ENCODE measurements around the gene KANK3. TPM values are rescaled to one million over a fixed set of nuclear protein-coding genes. Genes with fewer than 3 reads are reported as not detected.

Gene KANK3
- polyA plus RNA-seq, 3 donors = 0.15 TPM; not detected in 2

DNA sequence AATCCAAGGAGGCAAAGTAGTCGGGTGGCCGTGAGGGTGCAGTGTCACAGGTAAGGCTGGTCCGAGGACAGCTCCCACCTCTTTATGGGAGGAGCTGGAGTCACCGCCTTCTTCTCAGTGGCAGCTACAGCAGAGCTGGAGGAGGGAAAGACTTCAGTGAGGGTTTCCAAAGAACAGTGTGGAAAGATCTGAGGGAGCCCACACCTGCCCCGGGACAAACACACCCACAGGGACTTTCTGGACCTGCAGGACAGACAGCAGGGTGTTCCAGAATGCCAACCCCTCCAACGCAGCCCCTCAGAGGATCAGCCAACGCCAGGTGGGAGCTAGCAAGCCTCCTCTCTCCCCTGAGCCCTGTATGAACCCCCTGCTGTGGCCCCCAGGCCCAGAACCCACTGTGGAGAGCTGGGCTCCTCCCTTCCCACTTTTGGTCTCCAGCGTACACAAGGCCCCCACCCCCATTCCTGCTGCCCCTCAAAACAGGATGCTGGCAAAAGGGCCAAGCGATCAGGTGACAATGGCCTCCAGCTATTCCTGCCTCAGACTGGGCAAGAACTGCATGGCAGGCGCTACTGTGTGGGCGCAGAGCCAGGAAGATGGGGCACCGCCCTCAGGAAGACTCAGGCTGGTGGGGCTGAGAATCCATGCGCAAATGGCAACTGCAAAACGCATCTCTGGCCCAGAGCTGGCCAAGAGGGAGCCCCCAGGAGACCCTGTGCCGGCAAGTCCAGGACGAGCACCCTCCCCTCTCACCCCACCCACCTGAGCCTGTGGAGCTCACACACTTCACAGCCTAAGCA lies 31.4 kb downstream of the KANK3 start:
- Histone ChIP-seq H3K27ac (ENCODE audit: low read depth in 1 of 2, low read length in 2 of 2) (no peak overlapping the region), H2AFZ (ENCODE audit: insufficient read depth, low read depth, low read length, poor library complexity, severe bottlenecking) (no peak overlapping the region), H3K36me3 (replicated peaks in 1 of 2; ENCODE audit: control insufficient read depth in 1 of 2, insufficient read depth in 2 of 2, low read length in 2 of 2) (peaks cover 46 to 72% of the 10 kb centered on the region in 2 donors), H3K79me2 (ENCODE audit: insufficient read depth, low read length) (no peaks in the 10 kb centered on the region), H3K9ac (ENCODE audit: insufficient read depth, low read length, poor library complexity, severe bottlenecking) (no peak overlapping the region), H3K9me3 (replicated peaks in 1 of 2; ENCODE audit: control insufficient read depth in 1 of 2, insufficient read depth in 1 of 2, low read length in 2 of 2) (no peaks in the 10 kb centered on the region), H4K20me1 (ENCODE audit: insufficient read depth, low read length) (no peaks in the 10 kb centered on the region), H3K27me3 (ENCODE audit: control insufficient read depth in 2 of 2, insufficient read depth in 2 of 2, low read length in 2 of 2) (peaks cover 0 to 9% of the 10 kb centered on the region in 2 donors), H3K4me1 (ENCODE audit: control insufficient read depth in 1 of 2, insufficient read depth in 2 of 2, low read length in 2 of 2) (peaks cover 12 to 13% of the 10 kb centered on the region in 2 donors), H3K4me3 (replicated peaks in 1 of 3; ENCODE audit: low read depth in 2 of 3, low read length in 3 of 3) (no peak overlapping the region), H3K4me2 (replicated peaks; ENCODE audit: extremely low read depth, low read length, poor library complexity, severe bottlenecking) (no peak overlapping the region)
- Mint-ChIP-seq H3K4me3 (no peak overlapping the region), H3K27me3 (ENCODE audit: low read depth in 3 of 3) (peaks cover 11 to 22% (median 12%) of the 10 kb centered on the region in 3 donors), H3K4me1 (peaks cover 19% of the 10 kb centered on the region), H3K27ac (no peak overlapping the region), H3K9me3 (peaks cover 0 to 2% (median 0%) of the 10 kb centered on the region in 7 donors), H3K36me3 (peaks cover 58 to 85% of the 10 kb centered on the region in 2 donors)
- intact Hi-C loops (cut with micrococcal nuclease) = no loop called here
- 83% methylated on average over 8 of the region's 16 CpGs for WGBS (ENCODE audit: insufficient coverage)
- no peak for DNase-seq
- TF ChIP-seq, protein P1, sequence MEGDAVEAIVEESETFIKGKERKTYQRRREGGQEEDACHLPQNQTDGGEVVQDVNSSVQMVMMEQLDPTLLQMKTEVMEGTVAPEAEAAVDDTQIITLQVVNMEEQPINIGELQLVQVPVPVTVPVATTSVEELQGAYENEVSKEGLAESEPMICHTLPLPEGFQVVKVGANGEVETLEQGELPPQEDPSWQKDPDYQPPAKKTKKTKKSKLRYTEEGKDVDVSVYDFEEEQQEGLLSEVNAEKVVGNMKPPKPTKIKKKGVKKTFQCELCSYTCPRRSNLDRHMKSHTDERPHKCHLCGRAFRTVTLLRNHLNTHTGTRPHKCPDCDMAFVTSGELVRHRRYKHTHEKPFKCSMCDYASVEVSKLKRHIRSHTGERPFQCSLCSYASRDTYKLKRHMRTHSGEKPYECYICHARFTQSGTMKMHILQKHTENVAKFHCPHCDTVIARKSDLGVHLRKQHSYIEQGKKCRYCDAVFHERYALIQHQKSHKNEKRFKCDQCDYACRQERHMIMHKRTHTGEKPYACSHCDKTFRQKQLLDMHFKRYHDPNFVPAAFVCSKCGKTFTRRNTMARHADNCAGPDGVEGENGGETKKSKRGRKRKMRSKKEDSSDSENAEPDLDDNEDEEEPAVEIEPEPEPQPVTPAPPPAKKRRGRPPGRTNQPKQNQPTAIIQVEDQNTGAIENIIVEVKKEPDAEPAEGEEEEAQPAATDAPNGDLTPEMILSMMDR (IDR thresholded peaks at IDR 0.05) = no peak

DNA sequence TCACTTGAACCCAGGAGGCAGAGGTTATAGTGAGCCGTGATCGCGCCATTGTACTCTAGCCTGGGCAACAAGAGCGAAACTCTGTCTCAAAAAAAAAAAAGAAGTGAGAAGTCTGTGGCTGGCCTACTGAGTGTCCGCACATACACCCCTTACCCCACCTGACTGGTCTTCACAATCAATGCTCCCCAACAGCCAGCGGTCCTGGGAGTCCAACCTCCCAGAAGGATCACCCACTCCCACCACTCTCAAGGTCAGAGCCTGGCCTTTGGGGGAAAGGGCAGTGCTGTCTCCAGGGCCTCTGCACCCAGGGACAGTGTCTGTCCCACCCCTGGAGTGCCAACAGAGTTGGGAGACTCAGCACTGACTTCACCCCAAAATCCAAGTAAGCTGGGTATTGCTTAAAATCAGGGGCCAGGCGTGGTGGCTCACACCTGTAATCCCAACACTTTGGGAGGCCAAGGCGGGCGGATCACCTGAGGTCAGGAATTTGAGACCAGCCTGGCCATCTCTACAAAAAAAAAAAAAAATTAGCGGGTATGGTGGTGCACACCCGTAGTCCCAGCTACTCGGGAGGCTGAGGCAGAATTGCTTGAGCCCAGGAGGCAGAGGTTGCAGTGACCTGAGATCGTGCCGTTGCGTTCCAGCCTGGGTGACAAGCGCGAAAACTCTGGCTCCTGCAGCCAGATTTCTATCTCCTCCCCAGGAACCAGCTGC lies 32.6 kb downstream of the KANK3 start:
- WGBS (ENCODE audit: insufficient coverage) = 94% methylated on average over 12 of the region's 17 CpGs
- no peaks in the 10 kb centered on the region for H3K79me2 ChIP-seq (ENCODE audit: insufficient read depth, low read length)
- H2AFZ ChIP-seq (ENCODE audit: insufficient read depth, low read depth, low read length, poor library complexity, severe bottlenecking) = no peak overlapping the region
- intact Hi-C loops (cut with micrococcal nuclease) = no loop called here
- Mint-ChIP-seq H3K36me3 (peaks cover 49 to 74% of the 10 kb centered on the region in 2 donors), H3K4me3 (no peak overlapping the region), H3K9me3 (peaks cover 0 to 2% (median 0%) of the 10 kb centered on the region in 7 donors), H3K4me1 (peaks cover 23% of the 10 kb centered on the region), H3K27me3 (ENCODE audit: low read depth in 3 of 3) (peaks cover 15 to 33% (median 21%) of the 10 kb centered on the region in 3 donors), H3K27ac (no peak overlapping the region)
- H3K9ac ChIP-seq (ENCODE audit: insufficient read depth, low read length, poor library complexity, severe bottlenecking) = no peak overlapping the region
- H3K27ac ChIP-seq (ENCODE audit: low read depth in 1 of 2, low read length in 2 of 2) = no peak overlapping the region
- peaks cover 12 to 13% of the 10 kb centered on the region in 2 donors for H3K4me1 ChIP-seq (ENCODE audit: control insufficient read depth in 1 of 2, insufficient read depth in 2 of 2, low read length in 2 of 2)
- no peak overlapping the region for H3K4me3 ChIP-seq (replicated peaks in 1 of 3; ENCODE audit: low read depth in 2 of 3, low read length in 3 of 3)
- DNase-seq = no peak
- TF ChIP-seq, protein P1 (IDR thresholded peaks at IDR 0.05) = no peak
- H3K9me3 ChIP-seq (replicated peaks in 1 of 2; ENCODE audit: control insufficient read depth in 1 of 2, insufficient read depth in 1 of 2, low read length in 2 of 2) = no peaks in the 10 kb centered on the region
- H3K4me2 ChIP-seq (replicated peaks; ENCODE audit: extremely low read depth, low read length, poor library complexity, severe bottlenecking) = no peak overlapping the region
- peaks cover 41 to 61% of the 10 kb centered on the region in 2 donors for H3K36me3 ChIP-seq (replicated peaks in 1 of 2; ENCODE audit: control insufficient read depth in 1 of 2, insufficient read depth in 2 of 2, low read length in 2 of 2)
- peaks cover 0 to 12% of the 10 kb centered on the region in 2 donors for H3K27me3 ChIP-seq (ENCODE audit: control insufficient read depth in 2 of 2, insufficient read depth in 2 of 2, low read length in 2 of 2)
- H4K20me1 ChIP-seq (ENCODE audit: insufficient read depth, low read length) = no peaks in the 10 kb centered on the region

All from CD14-positive monocyte (primary cell).